Neural progenitor cell (in vitro differentiated cells): ENCODE measurements around the gene DLGAP5. TPM values are rescaled to one million over a fixed set of nuclear protein-coding genes. Genes with fewer than 3 reads are reported as not detected.

Source experiments
- DNase-seq: peaks from one replicate; pipeline ENCODE4 v3.0.0-alpha.2; 2016; ENCODE audit warnings: low spot score
- H2AFZ ChIP-seq: fragments of 200-600 bp; sonication (generic); replicated peaks from 2 replicates; pipeline ENCODE4 v1.6.1; 2016; ENCODE audit warnings: antibody characterized with exemption
- H3F3A ChIP-seq: fragments of 200-600 bp; sonication (generic); 2 replicates; pipeline ENCODE4 v1.6.1; 2016; ENCODE audit warnings: antibody characterized with exemption, low read depth
- H3K27ac ChIP-seq: fragments of 200-600 bp; sonication (generic); 2 replicates; pipeline ENCODE4 v1.5.1; 2016; ENCODE audit warnings: mild to moderate bottlenecking
- H3K27me3 ChIP-seq: fragments of 200-600 bp; sonication (generic); 2 replicates; pipeline ENCODE4 v1.6.1; 2016; ENCODE audit warnings: mild to moderate bottlenecking, moderate library complexity
- H3K36me3 ChIP-seq: fragments of 200-600 bp; sonication (generic); 2 replicates; pipeline ENCODE4 v1.5.1; 2016
- H3K4me1 ChIP-seq: fragments of 200-600 bp; sonication (generic); 2 replicates; pipeline ENCODE4 v1.6.1; 2016; ENCODE audit warnings: mixed run types
- H3K4me2 ChIP-seq: fragments of 200-600 bp; sonication (generic); 2 replicates; pipeline ENCODE4 v1.6.1; 2016
- H3K4me3 ChIP-seq: fragments of 200-600 bp; sonication (generic); 2 replicates; pipeline ENCODE4 v1.5.1; 2016
- H3K79me2 ChIP-seq: fragments of 200-600 bp; sonication (generic); 2 replicates; pipeline ENCODE4 v1.6.1; 2016; ENCODE audit warnings: low read depth
- H3K9ac ChIP-seq: fragments of 200-600 bp; sonication (generic); 2 replicates; pipeline ENCODE4 v1.6.1; 2016
- H3K9me3 ChIP-seq: fragments of 200-600 bp; sonication (generic); 2 replicates; pipeline ENCODE4 v1.5.1; 2016; ENCODE audit warnings: low read depth
- H4K20me1 ChIP-seq: fragments of 200-600 bp; sonication (generic); 2 replicates; pipeline ENCODE4 v1.6.1; 2016; ENCODE audit warnings: low read depth
- H3K27ac Mint-ChIP-seq: 3 replicates; pipeline ENCODE4 v1.8.0; 2021; ENCODE audit warnings: mixed read lengths
- H3K27me3 Mint-ChIP-seq: 2 replicates; pipeline ENCODE4 v1.8.0; 2022; ENCODE audit warnings: low read depth, mild to moderate bottlenecking, inconsistent platforms, moderate library complexity, mixed read lengths; ENCODE audit not compliant: insufficient read depth
- H3K36me3 Mint-ChIP-seq: 3 replicates; pipeline ENCODE4 v1.8.0; 2021; ENCODE audit warnings: mixed read lengths
- H3K4me1 Mint-ChIP-seq: 3 replicates; pipeline ENCODE4 v1.8.0; 2021; ENCODE audit warnings: mixed read lengths
- H3K4me3 Mint-ChIP-seq: 3 replicates; pipeline ENCODE4 v1.8.0; 2021; ENCODE audit warnings: mild to moderate bottlenecking, moderate library complexity, mixed read lengths
- H3K9me3 Mint-ChIP-seq: 3 replicates; pipeline ENCODE4 v1.8.0; 2020; ENCODE audit warnings: mixed read lengths
- EZH2 ChIP-seq: fragments of 200-600 bp; sonication (generic); IDR thresholded peaks from 2 replicates; pipeline ENCODE4 v1.6.1; 2017; ENCODE audit warnings: antibody characterized with exemption, mild to moderate bottlenecking, moderate library complexity
- EZH2phosphoT487 ChIP-seq: fragments of 200-600 bp; sonication (generic); IDR thresholded peaks from 2 replicates; pipeline ENCODE4 v1.6.1; 2017; ENCODE audit warnings: antibody characterized with exemption
- total RNA-seq: library from RNA; depleted of rRNA; stranded (reverse); fragments of >200 nt; gene quantifications from 2 replicates; pipeline ENCODE4 v1.2.3, GENCODE V29; 2015; ENCODE audit warnings: low replicate concordance
- TF ChIP-seq, protein P1 (sequence below): fragments of 200-600 bp; sonication (generic); IDR thresholded peaks from 2 replicates; pipeline ENCODE4 v1.5.1; 2017; ENCODE audit warnings: antibody characterized with exemption, mild to moderate bottlenecking

Gene DLGAP5
- total RNA-seq, 1 donor from 2014 or later: 313 TPM

DNA sequence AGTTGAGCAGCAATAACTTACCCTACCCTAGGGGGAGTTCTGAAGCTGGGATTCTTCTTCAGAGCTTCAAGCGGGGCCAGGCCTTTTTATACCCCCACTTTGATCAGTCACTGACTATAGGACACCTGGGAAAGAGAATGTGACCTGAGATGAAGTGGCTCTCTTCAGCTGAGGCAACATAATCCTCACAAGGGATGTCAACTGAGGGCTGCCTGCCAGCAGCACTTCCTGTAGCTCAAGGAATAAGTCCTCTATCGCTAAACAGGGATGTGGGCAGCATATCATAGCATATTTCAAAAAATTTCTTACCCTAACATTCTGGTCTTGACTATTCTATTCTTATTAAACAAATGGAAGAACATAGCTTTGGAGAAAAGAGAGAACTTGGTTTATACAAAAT, 45.0 kb downstream of the DLGAP5 start:
- Mint-ChIP-seq H3K27me3 (no peaks in the 10 kb centered on the region), H3K27ac (no peak overlapping the region), H3K4me3 (no peak overlapping the region), H3K4me1 (peaks cover 2% of the 10 kb centered on the region), H3K36me3 (peaks cover 30% of the 10 kb centered on the region), H3K9me3 (no peaks in the 10 kb centered on the region)
- H2AFZ ChIP-seq: no peak overlapping the region
- H3F3A ChIP-seq: peaks cover 12% of the 10 kb centered on the region
- no peaks in the 10 kb centered on the region for H3K9me3 ChIP-seq
- no peak overlapping the region for H3K4me2 ChIP-seq
- H3K27ac ChIP-seq: no peak overlapping the region
- no peak overlapping the region for H3K4me3 ChIP-seq
- H4K20me1 ChIP-seq: no peaks in the 10 kb centered on the region
- H3K79me2 ChIP-seq: no peaks in the 10 kb centered on the region
- H3K9ac ChIP-seq: no peak overlapping the region
- peaks cover 44% of the 10 kb centered on the region for H3K36me3 ChIP-seq
- peaks cover 5% of the 10 kb centered on the region for H3K4me1 ChIP-seq
- no peak for DNase-seq
- H3K27me3 ChIP-seq: no peaks in the 10 kb centered on the region
- TF ChIP-seq EZH2phosphoT487: no peak
- TF ChIP-seq EZH2: no peak
- TF ChIP-seq, protein P1, sequence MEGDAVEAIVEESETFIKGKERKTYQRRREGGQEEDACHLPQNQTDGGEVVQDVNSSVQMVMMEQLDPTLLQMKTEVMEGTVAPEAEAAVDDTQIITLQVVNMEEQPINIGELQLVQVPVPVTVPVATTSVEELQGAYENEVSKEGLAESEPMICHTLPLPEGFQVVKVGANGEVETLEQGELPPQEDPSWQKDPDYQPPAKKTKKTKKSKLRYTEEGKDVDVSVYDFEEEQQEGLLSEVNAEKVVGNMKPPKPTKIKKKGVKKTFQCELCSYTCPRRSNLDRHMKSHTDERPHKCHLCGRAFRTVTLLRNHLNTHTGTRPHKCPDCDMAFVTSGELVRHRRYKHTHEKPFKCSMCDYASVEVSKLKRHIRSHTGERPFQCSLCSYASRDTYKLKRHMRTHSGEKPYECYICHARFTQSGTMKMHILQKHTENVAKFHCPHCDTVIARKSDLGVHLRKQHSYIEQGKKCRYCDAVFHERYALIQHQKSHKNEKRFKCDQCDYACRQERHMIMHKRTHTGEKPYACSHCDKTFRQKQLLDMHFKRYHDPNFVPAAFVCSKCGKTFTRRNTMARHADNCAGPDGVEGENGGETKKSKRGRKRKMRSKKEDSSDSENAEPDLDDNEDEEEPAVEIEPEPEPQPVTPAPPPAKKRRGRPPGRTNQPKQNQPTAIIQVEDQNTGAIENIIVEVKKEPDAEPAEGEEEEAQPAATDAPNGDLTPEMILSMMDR: no peak

- peak overlapping the region; percentile 10 for H3K27ac ChIP-seq
- no peaks in the 10 kb centered on the region for H3K27me3 Mint-ChIP-seq
- no peak for DNase-seq
- H4K20me1 ChIP-seq: no peaks in the 10 kb centered on the region
- peaks cover 4% of the 10 kb centered on the region for H3F3A ChIP-seq
- H3K9ac ChIP-seq: no peak overlapping the region
- no peaks in the 10 kb centered on the region for H3K9me3 Mint-ChIP-seq
- no peak overlapping the region for H3K4me3 Mint-ChIP-seq
- no peak overlapping the region for H3K4me2 ChIP-seq
- no peak overlapping the region for H3K27ac Mint-ChIP-seq
- no peak for TF ChIP-seq EZH2phosphoT487
- no peak for TF ChIP-seq EZH2
- peaks cover 2% of the 10 kb centered on the region for H3K4me1 Mint-ChIP-seq
- H3K36me3 Mint-ChIP-seq: peaks cover 33% of the 10 kb centered on the region
- H3K79me2 ChIP-seq: no peaks in the 10 kb centered on the region
- no peaks in the 10 kb centered on the region for H3K9me3 ChIP-seq
- H3K36me3 ChIP-seq: peaks cover 19% of the 10 kb centered on the region
- no peaks in the 10 kb centered on the region for H3K27me3 ChIP-seq
- H3K4me1 ChIP-seq: peaks cover 5% of the 10 kb centered on the region
- H2AFZ ChIP-seq: no peak overlapping the region
- H3K4me3 ChIP-seq: no peak overlapping the region
Measured at GRCh38 chr14:55142466-55142865, 48.9 kb downstream of the DLGAP5 start.

GRCh38 chr14:55141825-55142224, 49.6 kb downstream of the DLGAP5 start:
- Mint-ChIP-seq H3K36me3 (peaks cover 32% of the 10 kb centered on the region), H3K27ac (no peak overlapping the region), H3K4me1 (peaks cover 2% of the 10 kb centered on the region), H3K9me3 (no peaks in the 10 kb centered on the region), H3K27me3 (no peaks in the 10 kb centered on the region), H3K4me3 (no peak overlapping the region)
- Histone ChIP-seq H3K36me3 (peaks cover 13% of the 10 kb centered on the region), H3K27me3 (no peaks in the 10 kb centered on the region), H3K4me1 (peaks cover 5% of the 10 kb centered on the region), H3K4me3 (no peak overlapping the region), H2AFZ (no peak overlapping the region), H3F3A (no peaks in the 10 kb centered on the region), H3K27ac (no peak overlapping the region), H3K9ac (no peak overlapping the region), H3K4me2 (no peak overlapping the region), H3K9me3 (no peaks in the 10 kb centered on the region), H3K79me2 (no peaks in the 10 kb centered on the region), H4K20me1 (no peaks in the 10 kb centered on the region)
- no peak for DNase-seq
- TF ChIP-seq EZH2 (no peak), EZH2phosphoT487 (no peak)
- TF ChIP-seq, protein P1: no peak

DNA sequence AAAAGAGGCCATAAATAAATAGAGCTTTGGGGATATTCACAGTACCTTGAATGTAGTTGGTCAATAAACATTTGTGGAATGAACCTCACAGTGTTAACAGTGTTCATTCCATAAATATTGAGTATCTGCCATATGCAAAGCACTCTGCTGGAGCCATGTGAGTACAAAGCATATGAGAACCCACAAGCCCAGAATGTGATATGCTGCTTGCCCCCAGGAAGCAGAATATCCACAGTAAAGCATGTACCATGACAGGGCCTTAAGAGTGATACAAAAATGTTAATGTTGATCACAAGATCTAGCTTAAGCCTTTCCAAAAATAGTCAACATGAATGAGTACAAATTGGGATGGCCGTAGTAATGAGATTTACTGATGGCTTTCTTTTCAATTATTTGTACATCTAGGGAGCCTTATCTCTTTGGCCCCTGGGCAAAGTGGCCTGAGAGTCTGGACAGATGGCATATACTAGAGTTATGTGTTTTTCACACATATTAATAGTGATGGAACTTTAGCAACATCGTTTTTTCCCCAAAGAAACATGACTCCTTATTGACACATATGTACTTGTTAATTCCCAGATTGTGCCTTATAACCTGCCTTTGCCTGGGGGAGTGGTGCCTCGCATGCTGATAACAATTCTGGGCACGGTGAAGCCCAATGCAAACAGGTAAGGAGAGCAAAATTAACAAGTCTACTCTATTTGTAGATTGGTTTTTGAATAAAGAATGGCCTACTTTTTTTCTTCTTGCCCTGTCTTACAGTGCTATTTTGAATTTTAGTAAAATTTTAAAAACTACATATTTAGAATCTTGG, 51.5 kb downstream of the DLGAP5 start:
- Mint-ChIP-seq H3K27me3 (no peaks in the 10 kb centered on the region), H3K9me3 (no peaks in the 10 kb centered on the region), H3K4me3 (no peak overlapping the region), H3K27ac (no peak overlapping the region), H3K36me3 (peaks cover 23% of the 10 kb centered on the region), H3K4me1 (peaks cover 2% of the 10 kb centered on the region)
- H3K9ac ChIP-seq: no peak overlapping the region
- DNase-seq: no peak
- H2AFZ ChIP-seq: no peak overlapping the region
- no peaks in the 10 kb centered on the region for H3K27me3 ChIP-seq
- no peak overlapping the region for H3K27ac ChIP-seq
- H3K4me3 ChIP-seq: no peak overlapping the region
- peaks cover 5% of the 10 kb centered on the region for H3K4me1 ChIP-seq
- no peaks in the 10 kb centered on the region for H4K20me1 ChIP-seq
- TF ChIP-seq EZH2phosphoT487 (no peak), EZH2 (no peak)
- TF ChIP-seq, protein P1: no peak
- H3K36me3 ChIP-seq: peaks cover 4% of the 10 kb centered on the region
- no peaks in the 10 kb centered on the region for H3K79me2 ChIP-seq
- H3K9me3 ChIP-seq: no peaks in the 10 kb centered on the region
- H3K4me2 ChIP-seq: no peak overlapping the region
- no peaks in the 10 kb centered on the region for H3F3A ChIP-seq
